ENCODE results near the gene CDH4. TPM values are rescaled to one million over a fixed set of nuclear protein-coding genes. Genes with fewer than 3 reads are reported as not detected.

The CDH4 gene
- total RNA-seq, 1 donor from 2014 or later: not detected

GRCh38 chr20:61482056-61482887 lies 230.2 kb downstream of the CDH4 start:
- no peak for TF ChIP-seq CTCF (IDR thresholded peaks at IDR 0.05)
- DNase-seq (ENCODE audit: low spot score in 2 of 2): no peak
- Histone ChIP-seq H3K27ac (no peak overlapping the region), H3K27me3 (no peaks in the 10 kb centered on the region), H3K9me3 (no peaks in the 10 kb centered on the region), H3K4me1 (no peaks in the 10 kb centered on the region), H3K36me3 (no peaks in the 10 kb centered on the region), H3K4me3 (no peak overlapping the region)
- intact Hi-C loops (cut with DNase I): no loop called here

- intact Hi-C loops (cut with DNase I): no loop called here
- no peaks in the 10 kb centered on the region for H3K36me3 ChIP-seq
- H3K4me1 ChIP-seq: no peaks in the 10 kb centered on the region
- DNase-seq (ENCODE audit: low spot score in 2 of 2): no peak
- no peaks in the 10 kb centered on the region for H3K9me3 ChIP-seq
- TF ChIP-seq CTCF (IDR thresholded peaks at IDR 0.05): no peak
- no peak overlapping the region for H3K4me3 ChIP-seq
- H3K27ac ChIP-seq: no peak overlapping the region
- H3K27me3 ChIP-seq: no peaks in the 10 kb centered on the region
Observed at GRCh38 chr20:61482901-61483300, 230.8 kb downstream of the CDH4 start.

- Histone ChIP-seq H3K4me3 (no peak overlapping the region), H3K27ac (no peak overlapping the region), H3K36me3 (no peaks in the 10 kb centered on the region), H3K27me3 (no peaks in the 10 kb centered on the region), H3K9me3 (no peaks in the 10 kb centered on the region), H3K4me1 (no peaks in the 10 kb centered on the region)
- no peak for TF ChIP-seq CTCF (IDR thresholded peaks at IDR 0.05)
- intact Hi-C loops (cut with DNase I): no loop called here
- DNase-seq (ENCODE audit: low spot score in 2 of 2): no peak
Observed at GRCh38 chr20:61483336-61484067, 231.4 kb downstream of the CDH4 start.

GRCh38 chr20:61486198-61486597 lies 234.1 kb downstream of the CDH4 start:
- Histone ChIP-seq H3K27ac (no peak overlapping the region), H3K4me1 (no peaks in the 10 kb centered on the region), H3K9me3 (no peaks in the 10 kb centered on the region), H3K4me3 (no peak overlapping the region), H3K27me3 (no peaks in the 10 kb centered on the region), H3K36me3 (no peaks in the 10 kb centered on the region)
- TF ChIP-seq CTCF (IDR thresholded peaks at IDR 0.05): no peak
- no peak for DNase-seq (ENCODE audit: low spot score in 2 of 2)
- intact Hi-C loops (cut with DNase I): no loop called here

- no peak for TF ChIP-seq CTCF (IDR thresholded peaks at IDR 0.05)
- intact Hi-C loops (cut with DNase I): no loop called here
- no peak for DNase-seq (ENCODE audit: low spot score in 2 of 2)
- no peak overlapping the region for H3K4me3 ChIP-seq
- no peaks in the 10 kb centered on the region for H3K36me3 ChIP-seq
- no peaks in the 10 kb centered on the region for H3K4me1 ChIP-seq
- H3K27me3 ChIP-seq: no peaks in the 10 kb centered on the region
- no peak overlapping the region for H3K27ac ChIP-seq
- H3K9me3 ChIP-seq: no peaks in the 10 kb centered on the region
Observed at GRCh38 chr20:61487346-61487996, 235.4 kb downstream of the CDH4 start.
